OCI-LY1 (cell line): ENCODE measurements around the gene RETN.

Source experiments
- H2AFZ ChIP-seq: fragments of 200-600 bp; sonication (generic), shearing (Covaris generic); 2 replicates; pipeline ENCODE4 v1.6.0; 2014; ENCODE audit warnings: antibody characterized with exemption, mild to moderate bottlenecking, low read length
- H3F3A ChIP-seq: fragments of 200-600 bp; sonication (generic), shearing (Covaris generic); 2 replicates; pipeline ENCODE4 v1.6.0; 2014; ENCODE audit warnings: mild to moderate bottlenecking, antibody characterized with exemption, low read length, moderate library complexity; ENCODE audit not compliant: insufficient read depth
- H3K27ac ChIP-seq: fragments of 200-600 bp; sonication (generic); 2 replicates; pipeline ENCODE4 v1.5.1; 2014; ENCODE audit warnings: low read length, mixed run types, mild to moderate bottlenecking, low read depth; ENCODE audit not compliant: poor library complexity, severe bottlenecking
- H3K27me3 ChIP-seq: fragments of 200-600 bp; sonication (generic); 2 replicates; pipeline ENCODE4 v1.6.0; 2014; ENCODE audit warnings: antibody characterized with exemption, mild to moderate bottlenecking, low read length, moderate library complexity; ENCODE audit not compliant: insufficient read depth
- H3K36me3 ChIP-seq: fragments of 200-600 bp; sonication (generic); 2 replicates; pipeline ENCODE4 v1.6.1; 2014; ENCODE audit warnings: mild to moderate bottlenecking, antibody characterized with exemption, low read length, moderate library complexity, mixed read lengths; ENCODE audit not compliant: insufficient read depth
- H3K4me1 ChIP-seq: fragments of 200-600 bp; sonication (generic); 2 replicates; pipeline ENCODE4 v1.5.1; 2014; ENCODE audit warnings: mild to moderate bottlenecking, low read length, moderate library complexity; ENCODE audit not compliant: insufficient read depth, severe bottlenecking
- H3K4me2 ChIP-seq: fragments of 200-600 bp; sonication (generic), shearing (Covaris generic); 2 replicates; pipeline ENCODE4 v1.6.1; 2014; ENCODE audit warnings: low read length
- H3K4me3 ChIP-seq: fragments of 200-600 bp; sonication (generic); 2 replicates; pipeline ENCODE4 v1.5.1; 2014; ENCODE audit warnings: low read length, low read depth, mild to moderate bottlenecking, mixed read lengths; ENCODE audit not compliant: poor library complexity, severe bottlenecking
- H3K79me2 ChIP-seq: fragments of 200-600 bp; shearing (Covaris generic); 2 replicates; pipeline ENCODE4 v1.6.1; 2016; ENCODE audit warnings: mixed run types, low read length, mixed read lengths; ENCODE audit not compliant: insufficient read depth
- H3K9ac ChIP-seq: fragments of 200-600 bp; sonication (generic), shearing (Covaris generic); 2 replicates; pipeline ENCODE4 v1.6.1; 2014; ENCODE audit warnings: mild to moderate bottlenecking, low read length, mixed read lengths
- H3K9me2 ChIP-seq: fragments of 200-600 bp; sonication (generic), shearing (Covaris generic); 2 replicates; pipeline ENCODE4 v1.6.1; 2014; ENCODE audit warnings: low read depth, mild to moderate bottlenecking, low read length, mixed read lengths
- H3K9me3 ChIP-seq: fragments of 200-600 bp; shearing (Covaris generic); 2 replicates; pipeline ENCODE4 v1.6.1; 2014; ENCODE audit warnings: low read length, mixed read lengths
- H4K20me1 ChIP-seq: fragments of 200-600 bp; sonication (generic), shearing (Covaris generic); 2 replicates; pipeline ENCODE4 v1.6.0; 2016; ENCODE audit warnings: mild to moderate bottlenecking, low read length; ENCODE audit not compliant: insufficient read depth
- CTCF ChIP-seq: fragments of 200-600 bp; sonication (generic), shearing (Covaris generic); IDR thresholded peaks from 2 replicates; pipeline ENCODE4 v1.5.1; 2017; ENCODE audit warnings: mild to moderate bottlenecking, antibody characterized with exemption, low read length, moderate library complexity, mixed read lengths
- EZH2 ChIP-seq: fragments of 200-600 bp; sonication (generic), shearing (Covaris generic); IDR thresholded peaks from 2 replicates; pipeline ENCODE4 v1.8.0; 2017; ENCODE audit warnings: borderline replicate concordance, mixed run types, mild to moderate bottlenecking, antibody characterized with exemption, low read length, moderate library complexity, mixed read lengths

Gene RETN

GRCh38 chr19:7650148-7650547 lies 18.7 kb upstream of the RETN start:
- H3K4me1 ChIP-seq: peaks cover 5% of the 10 kb centered on the region
- no peaks in the 10 kb centered on the region for H4K20me1 ChIP-seq
- H3F3A ChIP-seq: no peaks in the 10 kb centered on the region
- H3K4me3 ChIP-seq: no peak overlapping the region
- H2AFZ ChIP-seq: no peak overlapping the region
- H3K79me2 ChIP-seq: no peaks in the 10 kb centered on the region
- no peaks in the 10 kb centered on the region for H3K9me3 ChIP-seq
- H3K9me2 ChIP-seq: no peaks in the 10 kb centered on the region
- no peak overlapping the region for H3K27ac ChIP-seq
- no peak overlapping the region for H3K9ac ChIP-seq
- peaks cover 17% of the 10 kb centered on the region for H3K36me3 ChIP-seq
- TF ChIP-seq EZH2: no peak
- no peak for TF ChIP-seq CTCF
- no peak overlapping the region for H3K4me2 ChIP-seq
- 0 out of 2 replicates have a peak, but pooled peaks cover 6% of the 10 kb centered on the region for H3K27me3 ChIP-seq

GRCh38 chr19:7652061-7652641 lies 16.7 kb upstream of the RETN start:
- Histone ChIP-seq H2AFZ (peak overlapping the region; percentile 88; the same call in 1 of the 2 replicates), H4K20me1 (no peaks in the 10 kb centered on the region), H3K9me2 (no peaks in the 10 kb centered on the region), H3K36me3 (peaks cover 8% of the 10 kb centered on the region; the same call in 1 of the 2 replicates), H3K4me2 (peak overlapping the region; percentile 92), H3K4me1 (peaks cover 5% of the 10 kb centered on the region), H3K9ac (no peak overlapping the region; the same call in 1 of the 2 replicates), H3K27ac (no peak overlapping the region), H3K27me3 (0 out of 2 replicates have a peak, but pooled peaks cover 6% of the 10 kb centered on the region), H3K4me3 (peak overlapping the region; percentile 47), H3F3A (no peaks in the 10 kb centered on the region), H3K79me2 (no peaks in the 10 kb centered on the region), H3K9me3 (no peaks in the 10 kb centered on the region)
- TF ChIP-seq CTCF: peak; percentile 96
- TF ChIP-seq EZH2: no peak

DNA sequence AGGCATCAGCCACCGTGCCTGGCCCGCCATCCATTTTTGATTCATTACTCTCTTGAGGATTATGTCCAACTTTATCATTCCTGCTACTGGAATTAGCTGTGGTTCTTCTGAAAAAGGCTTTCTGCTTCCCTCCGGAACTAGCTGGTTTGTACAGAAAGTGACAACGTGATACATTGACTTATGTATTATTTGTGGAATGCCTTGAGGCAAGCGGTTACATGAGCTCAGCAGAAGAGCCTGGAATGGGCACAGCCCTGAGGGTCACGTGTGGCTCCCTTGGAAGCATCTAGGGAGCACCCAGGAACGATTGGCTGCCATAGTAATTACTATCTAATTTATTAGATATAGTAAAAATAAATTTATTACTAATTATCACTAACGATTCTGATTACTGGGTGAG lies 14.4 kb upstream of the RETN start:
- Histone ChIP-seq H3K27ac (no peak overlapping the region), H3K4me3 (no peak overlapping the region), H4K20me1 (no peaks in the 10 kb centered on the region), H3K4me1 (peaks cover 13% of the 10 kb centered on the region), H2AFZ (no peak overlapping the region), H3F3A (no peaks in the 10 kb centered on the region), H3K9me2 (no peaks in the 10 kb centered on the region), H3K9ac (no peak overlapping the region), H3K36me3 (no peaks in the 10 kb centered on the region), H3K27me3 (0 out of 2 replicates have a peak, but pooled peaks cover 3% of the 10 kb centered on the region), H3K4me2 (no peak overlapping the region), H3K9me3 (no peaks in the 10 kb centered on the region), H3K79me2 (no peaks in the 10 kb centered on the region)
- TF ChIP-seq CTCF (no peak), EZH2 (no peak)
